MM.1S (cell line): Measurements from ENCODE around the gene CPNE1.

Experiments
- DNase-seq: peaks from one replicate; pipeline ENCODE4 v3.0.0-alpha.2; 2015
- H2AFZ ChIP-seq: fragments of 300-600 bp; sonication (generic); 2 replicates; pipeline ENCODE4 v1.6.0; 2016; ENCODE audit warnings: antibody characterized with exemption, low read length
- H3F3A ChIP-seq: fragments of 300-600 bp; sonication (generic); 2 replicates; pipeline ENCODE4 v1.6.1; 2016; ENCODE audit warnings: mild to moderate bottlenecking, antibody characterized with exemption, low read length, moderate library complexity, mixed read lengths; ENCODE audit not compliant: insufficient read depth
- H3K27ac ChIP-seq: fragments of 300-600 bp; sonication (generic); 2 replicates; pipeline ENCODE4 v1.5.1; 2016; ENCODE audit warnings: mild to moderate bottlenecking, low read length
- H3K27me3 ChIP-seq: fragments of 300-600 bp; sonication (generic); replicated peaks from 2 replicates; pipeline ENCODE4 v1.6.0; 2016; ENCODE audit warnings: low read length; ENCODE audit not compliant: insufficient read depth
- H3K36me3 ChIP-seq: fragments of 300-600 bp; sonication (generic); replicated peaks from 2 replicates; pipeline ENCODE4 v1.6.1; 2016; ENCODE audit warnings: mild to moderate bottlenecking, low read length, mixed read lengths; ENCODE audit not compliant: insufficient read depth
- H3K4me1 ChIP-seq: fragments of 300-600 bp; sonication (generic); 2 replicates; pipeline ENCODE4 v1.6.1; 2016; ENCODE audit warnings: low read length, mixed read lengths
- H3K4me2 ChIP-seq: fragments of 300-600 bp; sonication (generic); 2 replicates; pipeline ENCODE4 v1.6.0; 2016; ENCODE audit warnings: low read depth, low read length
- H3K4me3 ChIP-seq: fragments of 300-600 bp; sonication (generic); 2 replicates; pipeline ENCODE4 v1.5.1; 2016; ENCODE audit warnings: low read length, mixed read lengths
- H3K79me2 ChIP-seq: fragments of 300-600 bp; sonication (generic); 2 replicates; pipeline ENCODE4 v1.6.1; 2016; ENCODE audit warnings: mixed run types, low read length, mixed read lengths
- H3K9ac ChIP-seq: fragments of 300-600 bp; sonication (generic); 2 replicates; pipeline ENCODE4 v1.6.1; 2016; ENCODE audit warnings: low read length, mixed read lengths
- H3K9me2 ChIP-seq: fragments of 300-600 bp; sonication (generic); replicated peaks from 2 replicates; pipeline ENCODE4 v1.6.1; 2016; ENCODE audit warnings: mild to moderate bottlenecking, low read length, mixed read lengths; ENCODE audit not compliant: insufficient read depth
- H3K9me3 ChIP-seq: fragments of 300-600 bp; sonication (generic); replicated peaks from 2 replicates; pipeline ENCODE4 v1.6.1; 2016; ENCODE audit warnings: mild to moderate bottlenecking, low read length, mixed read lengths; ENCODE audit not compliant: insufficient read depth
- H4K20me1 ChIP-seq: fragments of 300-600 bp; sonication (generic); 2 replicates; pipeline ENCODE4 v1.6.1; 2016; ENCODE audit warnings: mild to moderate bottlenecking, low read length, moderate library complexity, mixed read lengths; ENCODE audit not compliant: insufficient read depth
- EZH2 ChIP-seq: fragments of 300-600 bp; sonication (generic); optimal IDR thresholded peaks from 2 replicates; pipeline ENCODE3; 2017; ENCODE audit warnings: low read depth, mild to moderate bottlenecking, antibody characterized with exemption, low read length, mixed read lengths
- EZH2phosphoT487 ChIP-seq: fragments of 300-600 bp; sonication (generic); IDR thresholded peaks from 2 replicates; pipeline ENCODE4 v1.6.1; 2018; ENCODE audit warnings: antibody characterized with exemption, low read length
- TF ChIP-seq, protein P1 (sequence below): fragments of 300-600 bp; sonication (generic); IDR thresholded peaks from 2 replicates; pipeline ENCODE4 v1.5.1; 2016; ENCODE audit warnings: antibody characterized with exemption, low read length, mixed read lengths

Gene CPNE1

GRCh38 chr20:35615667-35616464, 48.8 kb downstream of the CPNE1 start, which contains the start of gene SPAG4:
TSS of gene SPAG4 (plus strand) at chr20:35615829. CDS start at chr20:35616004, 175 bp downstream.
- peaks cover 34% of the 10 kb centered on the region for H3F3A ChIP-seq
- H3K4me1 ChIP-seq = peaks cover 24% of the 10 kb centered on the region
- no peak for TF ChIP-seq EZH2phosphoT487
- no peak for TF ChIP-seq EZH2
- TF ChIP-seq, protein P1, sequence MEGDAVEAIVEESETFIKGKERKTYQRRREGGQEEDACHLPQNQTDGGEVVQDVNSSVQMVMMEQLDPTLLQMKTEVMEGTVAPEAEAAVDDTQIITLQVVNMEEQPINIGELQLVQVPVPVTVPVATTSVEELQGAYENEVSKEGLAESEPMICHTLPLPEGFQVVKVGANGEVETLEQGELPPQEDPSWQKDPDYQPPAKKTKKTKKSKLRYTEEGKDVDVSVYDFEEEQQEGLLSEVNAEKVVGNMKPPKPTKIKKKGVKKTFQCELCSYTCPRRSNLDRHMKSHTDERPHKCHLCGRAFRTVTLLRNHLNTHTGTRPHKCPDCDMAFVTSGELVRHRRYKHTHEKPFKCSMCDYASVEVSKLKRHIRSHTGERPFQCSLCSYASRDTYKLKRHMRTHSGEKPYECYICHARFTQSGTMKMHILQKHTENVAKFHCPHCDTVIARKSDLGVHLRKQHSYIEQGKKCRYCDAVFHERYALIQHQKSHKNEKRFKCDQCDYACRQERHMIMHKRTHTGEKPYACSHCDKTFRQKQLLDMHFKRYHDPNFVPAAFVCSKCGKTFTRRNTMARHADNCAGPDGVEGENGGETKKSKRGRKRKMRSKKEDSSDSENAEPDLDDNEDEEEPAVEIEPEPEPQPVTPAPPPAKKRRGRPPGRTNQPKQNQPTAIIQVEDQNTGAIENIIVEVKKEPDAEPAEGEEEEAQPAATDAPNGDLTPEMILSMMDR = no peak
- H3K79me2 ChIP-seq = no peaks in the 10 kb centered on the region
- H3K4me3 ChIP-seq = peak within 1 kb of the TSS; percentile 67
- H3K27ac ChIP-seq = peak within 1 kb of the TSS; percentile 97
- H3K27me3 ChIP-seq = peaks cover 6% of the 10 kb centered on the region; the same call in 1 of the 2 replicates
- peak within 1 kb of the TSS; percentile 96 for H3K4me2 ChIP-seq
- H3K9me3 ChIP-seq = no peaks in the 10 kb centered on the region
- peak within 1 kb of the TSS; percentile 89 for H3K9ac ChIP-seq
- DNase-seq = peak; percentile 100
- H3K36me3 ChIP-seq = no peaks in the 10 kb centered on the region
- H4K20me1 ChIP-seq = no peaks in the 10 kb centered on the region
- no peaks in the 10 kb centered on the region for H3K9me2 ChIP-seq
- H2AFZ ChIP-seq = peak within 1 kb of the TSS; percentile 88

DNA sequence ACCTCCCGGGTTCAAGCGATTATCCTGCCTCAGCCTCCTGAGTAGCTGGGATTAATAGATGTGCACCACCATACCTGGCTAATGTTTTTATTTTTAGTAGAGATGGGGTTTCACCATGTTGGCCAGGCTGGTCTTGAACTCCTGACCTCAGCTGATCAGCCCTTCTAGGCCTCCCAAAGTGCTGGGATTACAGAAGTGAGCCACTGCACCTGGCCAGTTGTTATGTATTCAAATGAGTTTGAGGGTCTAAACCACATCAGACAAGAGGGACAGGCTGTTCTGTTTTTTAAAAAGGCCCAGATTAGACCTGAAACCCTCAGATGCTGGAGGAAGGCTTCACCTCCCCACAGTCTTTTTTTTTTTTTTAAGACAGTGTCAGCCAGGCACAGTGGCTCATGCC, 53.2 kb downstream of the CPNE1 start:
- Histone ChIP-seq H3K27me3 (no peaks in the 10 kb centered on the region), H3K4me3 (no peak overlapping the region)
- DNase-seq = peak; percentile 97

GRCh38 chr20:35610833-35611427, 53.8 kb downstream of the CPNE1 start:
- Histone ChIP-seq H2AFZ (no peak overlapping the region), H3K4me2 (no peak overlapping the region; the same call in 1 of the 2 replicates), H4K20me1 (no peaks in the 10 kb centered on the region), H3K79me2 (no peaks in the 10 kb centered on the region), H3K27ac (peak overlapping the region; percentile 51; the same call in 1 of the 2 replicates), H3K4me1 (peaks cover 27% of the 10 kb centered on the region), H3F3A (peaks cover 13% of the 10 kb centered on the region), H3K9me2 (no peaks in the 10 kb centered on the region), H3K9me3 (no peaks in the 10 kb centered on the region), H3K36me3 (no peaks in the 10 kb centered on the region), H3K4me3 (no peak overlapping the region), H3K27me3 (no peaks in the 10 kb centered on the region), H3K9ac (no peak overlapping the region)
- TF ChIP-seq EZH2 = no peak
- TF ChIP-seq, protein P1 = no peak
- no peak for TF ChIP-seq EZH2phosphoT487
- DNase-seq = no peak

More for the DNA sequence above, 53.2 kb downstream of the CPNE1 start:
- TF ChIP-seq EZH2 (no peak), EZH2phosphoT487 (no peak)
- TF ChIP-seq, protein P1 = no peak
- Histone ChIP-seq H3K4me2 (no peak overlapping the region; the same call in 1 of the 2 replicates), H3K4me1 (peaks cover 23% of the 10 kb centered on the region), H3K9me2 (no peaks in the 10 kb centered on the region), H3K9me3 (no peaks in the 10 kb centered on the region), H3K36me3 (no peaks in the 10 kb centered on the region), H2AFZ (no peak overlapping the region), H3K9ac (no peak overlapping the region), H4K20me1 (no peaks in the 10 kb centered on the region), H3K27ac (peak overlapping the region; percentile 51; the same call in 1 of the 2 replicates), H3F3A (peaks cover 14% of the 10 kb centered on the region), H3K79me2 (no peaks in the 10 kb centered on the region)
